GM23338 (cell line): ENCODE measurements around the gene ELN. TPM values are rescaled to one million over a fixed set of nuclear protein-coding genes. Genes with fewer than 3 reads are reported as not detected.

Source experiments
- ATAC-seq: fragments of 200-7000 bp; cut with Tn5 transposase; 3 replicates; pipeline ENCODE4 v1.9.1; 2020
- DNase-seq: peaks from one replicate; pipeline ENCODE4 v3.0.0-alpha.2; 2015; ENCODE audit warnings: low spot score
- H2AFZ ChIP-seq: fragments of 200-600 bp; sonication (generic); 2 replicates; pipeline ENCODE4 v1.8.0; 2016; ENCODE audit warnings: antibody characterized with exemption, mild to moderate bottlenecking, moderate library complexity
- H3F3A ChIP-seq: fragments of 200-600 bp; sonication (generic); replicated peaks from 2 replicates; pipeline ENCODE4 v1.8.0; 2017; ENCODE audit warnings: antibody characterized with exemption, mixed run types, low read depth
- H3K27ac ChIP-seq: fragments of 200-600 bp; sonication (generic); 2 replicates; pipeline ENCODE4 v1.6.1; 2016; ENCODE audit warnings: low read depth
- H3K27me3 ChIP-seq: fragments of 200-600 bp; sonication (generic); 2 replicates; pipeline ENCODE4 v1.8.0; 2016; ENCODE audit warnings: mild to moderate bottlenecking, mixed run types, moderate library complexity; ENCODE audit not compliant: insufficient read depth
- H3K36me3 ChIP-seq: fragments of 200-600 bp; sonication (generic); 2 replicates; pipeline ENCODE4 v1.8.0; 2016; ENCODE audit warnings: mild to moderate bottlenecking; ENCODE audit not compliant: insufficient read depth
- H3K4me1 ChIP-seq: fragments of 200-600 bp; sonication (generic); 2 replicates; pipeline ENCODE4 v1.8.0; 2016; ENCODE audit warnings: mild to moderate bottlenecking, moderate library complexity; ENCODE audit not compliant: insufficient read depth
- H3K4me2 ChIP-seq: fragments of 200-600 bp; sonication (generic); 2 replicates; pipeline ENCODE4 v1.7.1; 2017; ENCODE audit warnings: mixed run types
- H3K4me3 ChIP-seq: fragments of 200-600 bp; sonication (generic); 2 replicates; pipeline ENCODE4 v1.6.1; 2016; ENCODE audit warnings: mixed run types
- H3K79me2 ChIP-seq: fragments of 200-600 bp; sonication (generic); replicated peaks from 2 replicates; pipeline ENCODE4 v1.8.0; 2017; ENCODE audit warnings: mild to moderate bottlenecking; ENCODE audit not compliant: insufficient read depth
- H3K9me2 ChIP-seq: fragments of 200-600 bp; sonication (generic); 2 replicates; pipeline ENCODE4 v1.8.0; 2017; ENCODE audit not compliant: insufficient read depth
- H4K20me1 ChIP-seq: fragments of 200-600 bp; sonication (generic); replicated peaks from 2 replicates; pipeline ENCODE4 v1.8.0; 2017; ENCODE audit warnings: mild to moderate bottlenecking; ENCODE audit not compliant: insufficient read depth
- H3K27ac Mint-ChIP-seq: 2 replicates; pipeline ENCODE4 v1.8.0; 2020; ENCODE audit warnings: inconsistent platforms, mild to moderate bottlenecking, moderate library complexity, mixed read lengths
- H3K27me3 Mint-ChIP-seq: 3 replicates; pipeline ENCODE4 v1.8.0; 2022; ENCODE audit warnings: low read depth, mild to moderate bottlenecking, moderate library complexity, mixed read lengths, inconsistent platforms; ENCODE audit not compliant: insufficient read depth, poor library complexity
- H3K36me3 Mint-ChIP-seq: 3 replicates; pipeline ENCODE4 v1.8.0; 2021; ENCODE audit warnings: low read depth, mild to moderate bottlenecking, inconsistent platforms, moderate library complexity, mixed read lengths
- H3K4me1 Mint-ChIP-seq: 3 replicates; pipeline ENCODE4 v1.8.0; 2020; ENCODE audit warnings: mild to moderate bottlenecking, inconsistent platforms, mixed read lengths
- H3K4me3 Mint-ChIP-seq: 3 replicates; pipeline ENCODE4 v1.8.0; 2021; ENCODE audit warnings: moderate library complexity, mild to moderate bottlenecking, inconsistent platforms, mixed read lengths
- H3K9me3 Mint-ChIP-seq: 3 replicates; pipeline ENCODE4 v1.8.0; 2020; ENCODE audit warnings: moderate library complexity, mild to moderate bottlenecking, inconsistent platforms, mixed read lengths
- CREB1 ChIP-seq: fragments of 250-450 bp; sonication (Bioruptor Pico); IDR thresholded peaks from 2 replicates; pipeline ENCODE4 v1.5.0; 2020; ENCODE audit warnings: low read depth, mild to moderate bottlenecking, moderate library complexity
- EZH2phosphoT487 ChIP-seq: fragments of 200-600 bp; sonication (generic); IDR thresholded peaks from one replicate; pipeline ENCODE4 v1.8.1; 2018; ENCODE audit warnings: antibody characterized with exemption; ENCODE audit not compliant: unreplicated experiment
- NANOG ChIP-seq: IDR thresholded peaks from 2 replicates; pipeline ENCODE4 v1.6.1; 2016; ENCODE audit warnings: antibody characterized with exemption, borderline replicate concordance
- POLR2AphosphoS5 ChIP-seq: IDR thresholded peaks from 2 replicates; pipeline ENCODE4 v1.6.1; 2016; ENCODE audit warnings: antibody characterized with exemption, low read depth
- STAT1 ChIP-seq: IDR thresholded peaks from one replicate; pipeline ENCODE4 v1.6.1; 2016; ENCODE audit warnings: antibody characterized with exemption; ENCODE audit not compliant: unreplicated experiment
- ZNF114 ChIP-seq: fragments of 250-450 bp; sonication (Bioruptor Pico); IDR thresholded peaks from 2 replicates; pipeline ENCODE4 v1.5.0; 2020; ENCODE audit warnings: mild to moderate bottlenecking, moderate library complexity
- ZNF331 ChIP-seq: fragments of 250-450 bp; sonication (Bioruptor Pico); IDR thresholded peaks from 2 replicates; pipeline ENCODE4 v1.5.0; 2020; ENCODE audit warnings: low read depth, mild to moderate bottlenecking, moderate library complexity
- polyA plus RNA-seq: library from polyadenylated mRNA; unstranded; fragments of >200 nt; fragmentation: Nextera tagmentation; extraction: Ambion mirVana; gene quantifications from 2 replicates; pipeline ENCODE4 v1.2.1, GENCODE V29; 2016
- total RNA-seq: library from RNA; depleted of rRNA; stranded (reverse); fragments of >200 nt; shearing (Covaris generic); gene quantifications from 2 replicates; pipeline ENCODE4 v1.2.3, GENCODE V29; 2014
- TF ChIP-seq, protein P1 (sequence below), 2 experiments: fragments of 200-600 bp in 1 of 2; sonication (generic) in 1 of 2; conservative IDR thresholded peaks; 2 replicates each; pipeline versions ENCODE4 v1.5.1 to v1.6.1; 2016 to 2017; ENCODE audit warnings: antibody characterized with exemption in 2 of 2, low read depth in 2 of 2, mild to moderate bottlenecking in 2 of 2, moderate library complexity in 1 of 2
- TF ChIP-seq, protein P2 (sequence below): IDR thresholded peaks from one replicate; pipeline ENCODE4 v1.6.1; 2018; ENCODE audit warnings: antibody characterized with exemption; ENCODE audit not compliant: unreplicated experiment
- TF ChIP-seq, protein P3 (sequence below): IDR thresholded peaks from 2 replicates; pipeline ENCODE4 v1.6.1; 2016; ENCODE audit warnings: antibody characterized with exemption

Gene ELN
- total and polyA plus RNA-seq, 2 experiments from 2014 or later: 1.1 to 5.6 TPM

DNA sequence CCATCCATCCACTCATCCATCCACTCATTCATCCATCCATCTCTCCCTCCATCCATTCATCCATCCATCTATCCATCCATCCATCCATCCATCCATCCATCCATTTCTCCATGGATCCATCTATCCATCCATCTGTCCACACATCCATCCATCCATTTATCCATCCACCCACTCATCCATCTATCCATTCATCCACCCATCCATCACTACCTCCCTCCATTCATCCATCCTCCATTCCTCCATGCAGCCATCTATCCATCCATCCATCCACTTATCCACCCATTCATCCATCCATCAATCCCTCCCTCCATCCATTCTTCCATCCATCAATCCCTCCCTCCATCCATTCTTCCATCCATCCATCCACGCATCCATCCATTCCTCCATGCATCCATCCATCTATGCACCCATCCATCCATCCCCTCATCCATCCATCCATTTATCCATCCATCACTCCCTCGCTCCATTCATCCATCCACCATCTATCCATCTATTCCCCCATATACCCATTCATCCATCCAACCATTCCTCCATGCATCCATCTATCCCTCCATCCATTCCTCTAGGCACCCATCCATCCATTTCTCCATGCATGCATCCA lies 21.1 kb downstream of the ELN start:
- H3F3A ChIP-seq: no peaks in the 10 kb centered on the region
- H3K36me3 ChIP-seq: no peaks in the 10 kb centered on the region
- no peak overlapping the region for H3K4me3 ChIP-seq
- ATAC-seq (no peak), DNase-seq (no peak)
- no peak overlapping the region for H2AFZ ChIP-seq
- TF ChIP-seq, protein P1, sequence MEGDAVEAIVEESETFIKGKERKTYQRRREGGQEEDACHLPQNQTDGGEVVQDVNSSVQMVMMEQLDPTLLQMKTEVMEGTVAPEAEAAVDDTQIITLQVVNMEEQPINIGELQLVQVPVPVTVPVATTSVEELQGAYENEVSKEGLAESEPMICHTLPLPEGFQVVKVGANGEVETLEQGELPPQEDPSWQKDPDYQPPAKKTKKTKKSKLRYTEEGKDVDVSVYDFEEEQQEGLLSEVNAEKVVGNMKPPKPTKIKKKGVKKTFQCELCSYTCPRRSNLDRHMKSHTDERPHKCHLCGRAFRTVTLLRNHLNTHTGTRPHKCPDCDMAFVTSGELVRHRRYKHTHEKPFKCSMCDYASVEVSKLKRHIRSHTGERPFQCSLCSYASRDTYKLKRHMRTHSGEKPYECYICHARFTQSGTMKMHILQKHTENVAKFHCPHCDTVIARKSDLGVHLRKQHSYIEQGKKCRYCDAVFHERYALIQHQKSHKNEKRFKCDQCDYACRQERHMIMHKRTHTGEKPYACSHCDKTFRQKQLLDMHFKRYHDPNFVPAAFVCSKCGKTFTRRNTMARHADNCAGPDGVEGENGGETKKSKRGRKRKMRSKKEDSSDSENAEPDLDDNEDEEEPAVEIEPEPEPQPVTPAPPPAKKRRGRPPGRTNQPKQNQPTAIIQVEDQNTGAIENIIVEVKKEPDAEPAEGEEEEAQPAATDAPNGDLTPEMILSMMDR (conservative IDR thresholded peaks at IDR 0.05; ENCODE audit: low read depth in 2 of 2): no peak
- no peak for TF ChIP-seq NANOG
- TF ChIP-seq, protein P2, sequence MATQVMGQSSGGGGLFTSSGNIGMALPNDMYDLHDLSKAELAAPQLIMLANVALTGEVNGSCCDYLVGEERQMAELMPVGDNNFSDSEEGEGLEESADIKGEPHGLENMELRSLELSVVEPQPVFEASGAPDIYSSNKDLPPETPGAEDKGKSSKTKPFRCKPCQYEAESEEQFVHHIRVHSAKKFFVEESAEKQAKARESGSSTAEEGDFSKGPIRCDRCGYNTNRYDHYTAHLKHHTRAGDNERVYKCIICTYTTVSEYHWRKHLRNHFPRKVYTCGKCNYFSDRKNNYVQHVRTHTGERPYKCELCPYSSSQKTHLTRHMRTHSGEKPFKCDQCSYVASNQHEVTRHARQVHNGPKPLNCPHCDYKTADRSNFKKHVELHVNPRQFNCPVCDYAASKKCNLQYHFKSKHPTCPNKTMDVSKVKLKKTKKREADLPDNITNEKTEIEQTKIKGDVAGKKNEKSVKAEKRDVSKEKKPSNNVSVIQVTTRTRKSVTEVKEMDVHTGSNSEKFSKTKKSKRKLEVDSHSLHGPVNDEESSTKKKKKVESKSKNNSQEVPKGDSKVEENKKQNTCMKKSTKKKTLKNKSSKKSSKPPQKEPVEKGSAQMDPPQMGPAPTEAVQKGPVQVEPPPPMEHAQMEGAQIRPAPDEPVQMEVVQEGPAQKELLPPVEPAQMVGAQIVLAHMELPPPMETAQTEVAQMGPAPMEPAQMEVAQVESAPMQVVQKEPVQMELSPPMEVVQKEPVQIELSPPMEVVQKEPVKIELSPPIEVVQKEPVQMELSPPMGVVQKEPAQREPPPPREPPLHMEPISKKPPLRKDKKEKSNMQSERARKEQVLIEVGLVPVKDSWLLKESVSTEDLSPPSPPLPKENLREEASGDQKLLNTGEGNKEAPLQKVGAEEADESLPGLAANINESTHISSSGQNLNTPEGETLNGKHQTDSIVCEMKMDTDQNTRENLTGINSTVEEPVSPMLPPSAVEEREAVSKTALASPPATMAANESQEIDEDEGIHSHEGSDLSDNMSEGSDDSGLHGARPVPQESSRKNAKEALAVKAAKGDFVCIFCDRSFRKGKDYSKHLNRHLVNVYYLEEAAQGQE: no peak
- TF ChIP-seq EZH2phosphoT487: no peak
- no peak for TF ChIP-seq ZNF331 (CRISPR knock-in tag)
- H3K79me2 ChIP-seq: no peaks in the 10 kb centered on the region
- H3K4me1 ChIP-seq: peaks cover 10% of the 10 kb centered on the region
- H3K4me2 ChIP-seq: no peak overlapping the region
- no peaks in the 10 kb centered on the region for H3K36me3 Mint-ChIP-seq
- H3K9me2 ChIP-seq: no peaks in the 10 kb centered on the region
- no peaks in the 10 kb centered on the region for H3K27me3 ChIP-seq
- H3K27ac ChIP-seq: no peak overlapping the region
- H3K4me1 Mint-ChIP-seq: peaks cover 17% of the 10 kb centered on the region
- H3K9me3 Mint-ChIP-seq: no peaks in the 10 kb centered on the region
- no peaks in the 10 kb centered on the region for H4K20me1 ChIP-seq
- no peak overlapping the region for H3K27ac Mint-ChIP-seq
- H3K4me3 Mint-ChIP-seq: no peak overlapping the region
- peaks cover 10% of the 10 kb centered on the region for H3K27me3 Mint-ChIP-seq

DNA sequence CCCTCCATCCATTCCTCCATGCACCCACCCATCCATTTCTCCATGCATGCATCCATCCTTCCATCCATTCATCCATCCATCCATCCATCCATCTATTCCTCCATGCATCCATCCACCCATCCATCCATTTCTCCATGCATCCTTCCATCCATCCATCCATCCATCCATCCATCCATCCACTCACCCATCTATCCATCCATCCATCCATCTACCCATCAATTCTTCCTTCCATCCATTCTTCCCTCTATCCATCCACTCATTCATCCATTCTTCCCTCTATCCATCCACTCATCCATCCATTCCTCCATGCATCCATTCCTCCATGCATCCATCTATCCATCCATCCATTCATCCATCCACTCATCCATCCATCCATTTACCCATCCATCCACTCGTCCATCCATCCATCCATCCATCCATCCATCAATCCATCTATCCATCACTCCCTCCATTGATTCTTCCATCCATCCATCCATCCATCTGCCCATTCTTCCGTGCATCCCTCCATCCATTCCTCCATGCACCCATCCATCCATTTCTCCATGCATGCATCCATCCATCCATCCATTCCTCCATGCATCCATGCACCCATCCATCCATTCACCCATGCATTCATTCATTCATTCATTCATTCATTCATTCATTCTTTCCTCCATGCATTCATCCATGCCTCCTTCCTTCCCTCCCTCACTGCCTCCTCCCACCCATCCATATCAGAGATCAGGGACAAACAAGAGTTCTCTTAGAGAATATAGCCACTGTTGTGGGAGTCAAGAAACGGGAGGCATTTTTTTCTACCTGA lies 22.2 kb downstream of the ELN start:
- Mint-ChIP-seq H3K4me3 (no peak overlapping the region), H3K27me3 (peaks cover 8% of the 10 kb centered on the region), H3K9me3 (no peaks in the 10 kb centered on the region), H3K27ac (no peak overlapping the region), H3K4me1 (peaks cover 9% of the 10 kb centered on the region), H3K36me3 (no peaks in the 10 kb centered on the region)
- Histone ChIP-seq H2AFZ (no peak overlapping the region), H3K79me2 (no peaks in the 10 kb centered on the region), H3K27ac (no peak overlapping the region), H3K4me2 (no peak overlapping the region), H3K27me3 (no peaks in the 10 kb centered on the region), H3K4me3 (no peak overlapping the region), H3F3A (no peaks in the 10 kb centered on the region), H3K9me2 (no peaks in the 10 kb centered on the region), H3K4me1 (peaks cover 10% of the 10 kb centered on the region), H3K36me3 (no peaks in the 10 kb centered on the region), H4K20me1 (no peaks in the 10 kb centered on the region)
- no peak for DNase-seq
- ATAC-seq: no peak
- TF ChIP-seq, protein P2: no peak
- TF ChIP-seq, protein P3, sequence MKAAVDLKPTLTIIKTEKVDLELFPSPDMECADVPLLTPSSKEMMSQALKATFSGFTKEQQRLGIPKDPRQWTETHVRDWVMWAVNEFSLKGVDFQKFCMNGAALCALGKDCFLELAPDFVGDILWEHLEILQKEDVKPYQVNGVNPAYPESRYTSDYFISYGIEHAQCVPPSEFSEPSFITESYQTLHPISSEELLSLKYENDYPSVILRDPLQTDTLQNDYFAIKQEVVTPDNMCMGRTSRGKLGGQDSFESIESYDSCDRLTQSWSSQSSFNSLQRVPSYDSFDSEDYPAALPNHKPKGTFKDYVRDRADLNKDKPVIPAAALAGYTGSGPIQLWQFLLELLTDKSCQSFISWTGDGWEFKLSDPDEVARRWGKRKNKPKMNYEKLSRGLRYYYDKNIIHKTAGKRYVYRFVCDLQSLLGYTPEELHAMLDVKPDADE: no peak
- TF ChIP-seq CREB1 (no peak), EZH2phosphoT487 (no peak), NANOG (no peak), POLR2AphosphoS5 (no peak), ZNF114 (CRISPR knock-in tag) (no peak), STAT1 (no peak)
